CD4-positive, alpha-beta T cell treated with Interleukin-10 for 1 hour (primary cell): Measurements from ENCODE around the gene NDUFA3.

Experiments used
- DNase-seq: peaks from one replicate; pipeline ENCODE4 v3.0.0-alpha.2; 2020

Gene NDUFA3

DNA sequence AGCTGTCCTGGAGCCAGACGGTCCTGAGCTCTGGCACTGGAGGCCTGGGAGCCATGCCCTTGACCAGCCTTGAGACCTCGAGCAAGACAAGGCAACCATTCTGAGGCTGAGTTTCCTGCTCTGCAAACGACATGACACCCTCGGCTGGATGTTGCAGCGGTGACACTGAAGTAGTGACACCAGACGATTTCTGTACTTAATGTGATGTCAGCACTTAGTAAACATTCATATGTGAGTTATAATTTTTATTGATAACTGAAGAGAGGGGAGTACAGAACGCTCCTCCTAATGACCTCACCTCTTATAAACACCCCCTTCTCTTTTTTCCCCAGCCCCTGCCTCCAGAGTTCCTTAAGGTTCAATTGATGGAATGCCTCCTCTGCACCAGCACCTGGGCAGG, 5.8 kb downstream of the NDUFA3 start:
- DNase-seq, result no peak

DNA sequence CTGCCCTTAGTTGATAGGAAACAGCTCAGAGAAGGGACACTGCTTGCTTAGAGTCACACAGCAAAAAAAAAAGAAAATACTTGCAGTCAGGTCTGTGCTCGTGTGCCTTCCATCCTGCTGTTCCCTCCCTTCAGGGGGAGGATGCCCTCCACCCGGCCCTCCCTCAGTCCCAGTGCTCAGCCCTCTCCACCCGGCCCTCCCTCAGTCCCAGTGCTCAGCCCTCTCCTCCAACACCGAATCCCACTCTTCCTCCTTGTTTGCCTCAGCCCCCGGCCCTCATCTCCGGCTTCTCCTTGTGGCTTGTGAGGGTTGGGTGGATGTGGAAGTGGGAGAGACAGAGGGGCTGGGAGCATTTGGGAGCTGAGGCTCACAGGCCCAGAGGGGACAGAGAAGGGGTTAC, 7.0 kb downstream of the NDUFA3 start:
- no peak for DNase-seq

- DNase-seq, result peak; percentile 60
Measured at GRCh38 chr19:54114340-54115108, 11.9 kb downstream of the NDUFA3 start.

GRCh38 chr19:54115109-54116063, 12.7 kb downstream of the NDUFA3 start, which contains the start of the genes PRPF31 and TFPT:
TSS of gene PRPF31 (plus strand) at chr19:54115754. CDS start at chr19:54118279, 2,525 bp downstream.
TSS of gene TFPT (minus strand) at chr19:54115657. CDS start at chr19:54115269, 388 bp downstream.
- peak; percentile 97 for DNase-seq

- DNase-seq, result no peak
Measured at GRCh38 chr19:54121259-54121658, 18.6 kb downstream of the NDUFA3 start.

GRCh38 chr19:54123682-54124081, 21.0 kb downstream of the NDUFA3 start:
- DNase-seq, result no peak

- no peak for DNase-seq
Measured at GRCh38 chr19:54124393-54124792, 21.7 kb downstream of the NDUFA3 start.

DNA sequence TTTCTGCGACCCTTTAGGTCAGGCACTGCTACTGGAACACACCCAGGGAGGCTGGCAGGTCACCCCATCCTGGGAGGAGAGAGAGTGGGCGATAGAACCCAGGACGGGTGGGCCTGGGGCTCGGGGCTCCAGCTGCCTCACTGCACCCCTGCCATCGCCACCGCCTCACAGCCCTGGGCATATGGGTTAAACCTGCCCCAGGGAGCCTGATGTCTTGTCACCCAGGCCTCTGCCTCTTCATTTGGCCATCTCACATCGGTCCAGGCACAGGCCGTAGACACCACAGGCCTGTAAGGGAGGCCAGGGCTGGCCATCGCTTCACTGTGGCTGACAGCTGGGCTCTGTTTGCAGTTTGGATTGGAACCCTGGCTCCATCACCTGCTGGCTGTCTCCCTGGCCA, 23.1 kb downstream of the NDUFA3 start:
- no peak for DNase-seq

DNA sequence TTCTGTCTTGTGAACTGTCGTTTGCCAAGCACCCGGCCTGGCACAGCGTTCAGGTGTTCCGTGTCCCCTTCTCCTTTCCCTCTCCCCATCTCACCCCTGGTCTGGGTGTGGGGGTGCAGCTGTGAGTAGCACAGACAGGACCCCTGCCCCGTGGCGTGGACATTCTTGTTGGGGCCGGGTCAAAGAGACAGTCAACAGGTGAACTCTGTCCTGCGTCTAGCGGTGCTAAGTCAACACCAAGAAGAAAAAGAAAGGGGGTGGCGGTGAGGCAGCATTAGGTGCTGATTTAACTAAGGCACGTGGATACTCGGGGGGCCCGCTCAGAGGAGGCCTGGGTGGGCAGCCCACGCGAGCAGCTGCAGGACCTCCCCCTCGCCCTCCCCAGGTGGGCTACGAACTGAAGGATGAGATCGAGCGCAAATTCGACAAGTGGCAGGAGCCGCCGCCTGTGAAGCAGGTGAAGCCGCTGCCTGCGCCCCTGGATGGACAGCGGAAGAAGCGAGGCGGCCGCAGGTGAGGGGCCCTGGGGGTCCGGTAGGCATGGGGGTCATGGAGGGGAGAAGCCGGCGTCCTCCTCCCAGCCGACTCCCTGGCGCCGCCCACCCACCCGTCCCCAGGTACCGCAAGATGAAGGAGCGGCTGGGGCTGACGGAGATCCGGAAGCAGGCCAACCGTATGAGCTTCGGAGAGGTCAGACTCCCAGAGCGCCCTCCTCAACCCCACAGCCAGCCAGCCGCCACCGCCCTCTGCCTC, 25.2 kb downstream of the NDUFA3 start:
- DNase-seq, result no peak

DNA sequence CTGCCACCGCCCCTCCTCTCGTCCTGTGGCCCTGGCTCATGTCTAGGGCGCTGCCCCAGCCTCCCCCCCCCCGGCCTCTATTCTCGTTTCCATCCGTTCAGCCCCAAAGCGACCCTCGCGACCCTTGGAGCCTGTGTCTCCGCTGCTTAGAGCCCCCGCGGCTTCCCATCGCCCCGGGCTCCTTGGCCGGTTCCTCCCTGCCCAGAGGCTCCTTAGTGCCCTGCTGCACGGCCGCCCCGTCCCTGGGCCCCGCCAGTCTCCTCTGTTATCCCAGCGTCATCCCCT, 25.7 kb downstream of the NDUFA3 start:
- no peak for DNase-seq

DNA sequence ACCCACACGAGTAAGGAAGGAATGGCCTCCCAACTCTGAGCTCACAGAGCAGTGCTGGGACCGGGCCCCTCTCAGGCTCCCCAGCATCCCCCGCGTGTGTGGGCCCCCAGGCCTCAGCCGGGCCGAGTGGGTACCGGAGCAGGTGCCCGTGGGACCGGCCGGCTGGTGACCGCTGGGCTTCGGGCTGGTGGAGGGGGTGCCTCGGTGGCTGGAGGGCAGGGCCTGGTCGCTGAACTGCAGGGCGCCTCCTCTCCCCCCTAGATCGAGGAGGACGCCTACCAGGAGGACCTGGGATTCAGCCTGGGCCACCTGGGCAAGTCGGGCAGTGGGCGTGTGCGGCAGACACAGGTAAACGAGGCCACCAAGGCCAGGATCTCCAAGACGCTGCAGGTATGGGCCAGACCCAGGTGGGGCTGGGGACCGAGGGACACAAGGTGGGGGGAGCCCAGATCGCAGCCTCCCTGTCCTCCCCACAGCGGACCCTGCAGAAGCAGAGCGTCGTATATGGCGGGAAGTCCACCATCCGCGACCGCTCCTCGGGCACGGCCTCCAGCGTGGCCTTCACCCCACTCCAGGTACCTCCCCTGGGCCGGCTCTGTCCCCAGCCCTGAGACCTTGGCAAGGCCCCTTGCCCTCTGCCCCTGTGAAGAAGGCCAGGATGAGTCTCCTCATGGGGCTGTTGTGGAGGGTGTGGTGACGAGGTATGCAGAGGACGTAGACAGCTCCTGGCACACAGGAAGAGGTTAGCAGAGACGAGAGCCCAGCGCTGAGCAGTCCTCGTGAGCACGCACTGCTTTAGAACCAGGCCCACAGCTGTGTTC, 26.4 kb downstream of the NDUFA3 start:
- no peak for DNase-seq

DNA sequence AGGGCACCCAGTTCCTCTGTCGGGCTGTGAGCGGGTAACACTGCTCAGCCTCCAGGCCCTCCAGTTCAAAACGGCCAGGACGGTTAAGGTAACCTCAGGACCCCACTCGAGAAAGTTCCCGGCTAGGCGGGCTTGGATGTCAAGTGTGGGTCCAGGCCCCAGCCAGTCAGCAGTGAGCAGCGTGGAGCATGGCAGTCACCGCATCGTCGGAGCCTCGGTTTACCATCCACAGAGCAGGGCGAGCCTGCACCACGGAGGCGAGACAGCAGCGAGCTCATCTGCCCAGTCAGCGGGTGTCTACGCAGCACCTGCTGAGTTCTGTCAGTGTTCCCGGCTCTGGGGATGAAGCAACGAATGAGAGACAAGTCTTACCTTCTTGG, 27.0 kb downstream of the NDUFA3 start:
- DNase-seq, result no peak

DNA sequence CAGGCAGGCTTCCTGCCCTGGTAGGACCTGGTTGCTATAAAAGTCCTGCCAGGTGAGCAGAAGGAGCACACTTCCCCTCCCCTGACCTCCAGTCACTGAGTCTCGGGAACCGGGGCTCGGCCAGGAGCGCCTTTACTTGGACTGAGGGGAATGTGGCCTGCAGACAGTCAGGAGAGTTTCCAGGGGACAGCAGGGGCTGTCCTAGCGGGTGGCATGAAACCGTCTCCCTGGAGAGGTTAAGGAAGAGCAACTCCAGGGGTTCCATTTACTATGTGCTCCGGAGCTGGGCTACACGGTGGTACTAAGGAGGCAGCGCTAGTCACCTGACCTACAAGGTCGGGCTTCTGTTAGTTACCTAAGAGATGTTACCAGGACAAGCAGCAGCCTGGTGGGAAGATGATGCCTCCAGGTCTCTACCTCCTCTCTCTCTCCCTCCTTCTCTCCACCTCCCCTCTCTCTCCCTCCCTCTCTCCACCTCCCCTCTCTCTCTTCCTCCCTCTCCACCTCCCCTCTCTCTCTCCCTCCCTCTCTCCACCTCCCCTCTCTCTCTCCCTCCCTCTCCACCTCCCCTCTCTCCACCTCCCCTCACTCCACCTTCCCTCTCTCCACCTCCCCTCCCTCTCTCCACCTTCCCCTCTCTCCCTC, 30.8 kb downstream of the NDUFA3 start:
- DNase-seq, result no peak

GRCh38 chr19:54133957-54134590, 31.4 kb downstream of the NDUFA3 start:
- no peak for DNase-seq

- DNase-seq, result no peak
Measured at GRCh38 chr19:54136086-54136863, 33.6 kb downstream of the NDUFA3 start.

GRCh38 chr19:54136864-54137698, 34.4 kb downstream of the NDUFA3 start:
- peak; percentile 100 for DNase-seq

DNA sequence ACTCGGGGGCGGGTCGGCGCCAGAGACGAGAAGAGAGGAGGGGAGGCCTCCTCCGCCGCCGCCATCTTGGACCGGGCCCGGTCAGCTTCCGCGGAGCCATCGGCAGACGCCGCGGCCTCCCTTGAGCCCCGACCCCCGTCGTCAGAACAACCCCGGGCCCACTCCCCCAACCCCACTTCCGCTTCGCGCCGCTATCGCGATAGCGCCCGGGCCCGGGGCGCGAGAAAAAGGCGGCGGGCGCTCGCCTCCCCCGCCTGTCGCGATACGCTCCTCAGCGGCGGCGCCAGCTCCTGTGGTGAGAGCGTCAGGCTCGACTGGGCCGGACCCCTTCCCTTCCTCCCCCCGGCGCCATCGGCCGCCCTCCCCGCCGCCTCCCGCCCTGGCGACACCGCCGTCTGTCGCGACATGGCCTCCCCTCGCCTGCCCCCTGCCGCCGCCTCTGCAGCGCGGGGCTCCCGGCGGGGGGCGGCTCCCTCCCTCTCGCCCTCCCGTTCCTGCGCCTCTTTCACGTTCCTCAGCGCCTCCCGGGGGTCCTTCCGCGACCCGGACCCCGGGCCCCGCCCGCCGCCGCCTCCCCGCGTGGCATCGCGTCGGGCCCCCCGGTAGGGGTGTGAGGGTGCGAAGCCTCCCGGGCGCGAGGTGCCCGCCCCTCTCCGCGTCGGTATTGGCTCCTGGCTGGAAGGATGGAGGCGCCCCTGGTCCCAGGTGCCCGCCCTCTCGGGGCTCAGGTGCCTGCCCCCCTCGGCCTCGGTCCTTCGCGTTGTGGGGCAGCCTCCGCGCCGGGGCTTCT, 35.2 kb downstream of the NDUFA3 start, which contains the start of gene CNOT3:
TSS of gene CNOT3 (plus strand) at position 64 of the 790 bp plus-strand sequence. CDS start 5,217 bp downstream, outside the sequence.
- peak; percentile 52 for DNase-seq

GRCh38 chr19:54138489-54139256, 36.0 kb downstream of the NDUFA3 start:
- DNase-seq, result no peak
